Adipose tissue (tissue), 3 donors: ENCODE measurements around the gene PRCP. TPM values are rescaled to one million over a fixed set of nuclear protein-coding genes. Genes with fewer than 3 reads are reported as not detected.

Experiments used
- polyA plus RNA-seq, 3 donors: library from polyadenylated mRNA; stranded (reverse); fragments of 200-250 nt; gene quantifications; one replicate each; pipeline ENCODE4 v1.2.3, GENCODE V29; 2013
- donor health status: healthy with polysubstance abuse.
- donor health status: Bipolar disorder and iron deficiency.
- donor health status: healthy.

Gene PRCP
- polyA plus RNA-seq, 3 donors = 18.0 to 54.3 (median 34.8) TPM

Other genes with a start within 250 kb of the PRCP start
- gene FAM181B, start 166.6 kb downstream of the PRCP start, polyA plus RNA-seq = under 1 TPM; 0.11 to 0.48 (median 0.16) TPM
- under 1 TPM; 0.34 to 0.39 (median 0.37) TPM for gene DDIAS, start 1.3 kb upstream of the PRCP start, polyA plus RNA-seq
- 10 to 100 TPM in 1 of 3 donors, 1 to 10 TPM in 2; 2.1 to 13.1 (median 7.5) TPM for gene RAB30, start 171.5 kb upstream of the PRCP start, polyA plus RNA-seq